PC-9 (cell line): ENCODE measurements around the gene GOLGA5. TPM values are rescaled to one million over a fixed set of nuclear protein-coding genes. Genes with fewer than 3 reads are reported as not detected.

Source experiments
- BruUV-seq: library from RNA; stranded (reverse); fragments of 400-500 nt; replicated peaks from 2 replicates; lab custom pipeline; 2021; lab: Mats Ljungman, UMichigan
- CTCF ChIA-PET: fragments of 300-600 bp; sonication (Branson Sonifier 250); formaldehyde crosslinking; loops from one replicate; lab custom pipeline; 2022; ENCODE audit warnings: antibody characterized with exemption; lab: Charles Lee
- POLR2A ChIA-PET: fragments of 300-600 bp; sonication (Branson Sonifier 250); formaldehyde crosslinking; loops from one replicate; lab custom pipeline; 2022; ENCODE audit warnings: antibody characterized with exemption; ENCODE audit not compliant: unreplicated experiment; lab: Charles Lee
- DNase-seq, 2 experiments: peaks; one replicate each; pipeline versions ENCODE4 v3.0.0 to v3.0.0-alpha.2; 2015 to 2022; ENCODE audit warnings: mixed read lengths in 1 of 2
- H2AFZ ChIP-seq: fragments of 200-600 bp; sonication (generic); 2 replicates; pipeline ENCODE4 v1.8.1; 2017; ENCODE audit warnings: antibody characterized with exemption
- H3F3A ChIP-seq: fragments of 200-600 bp; sonication (generic); 2 replicates; pipeline ENCODE4 v1.8.1; 2017; ENCODE audit warnings: antibody characterized with exemption, mild to moderate bottlenecking, low read depth; ENCODE audit not compliant: insufficient read depth
- H3K27ac ChIP-seq: fragments of 200-600 bp; sonication (generic); 2 replicates; pipeline ENCODE4 v1.6.1; 2016; ENCODE audit warnings: mixed run types
- H3K27me3 ChIP-seq: fragments of 200-600 bp; sonication (generic); 2 replicates; pipeline ENCODE4 v1.6.1; 2016; ENCODE audit warnings: low read depth, mixed run types; ENCODE audit not compliant: insufficient read depth
- H3K36me3 ChIP-seq: fragments of 200-600 bp; sonication (generic); 2 replicates; pipeline ENCODE4 v1.6.1; 2016; ENCODE audit warnings: low read depth, mixed run types
- H3K4me1 ChIP-seq: fragments of 200-600 bp; sonication (generic); replicated peaks from 2 replicates; pipeline ENCODE4 v1.6.1; 2016; ENCODE audit warnings: mixed run types; ENCODE audit not compliant: insufficient read depth
- H3K4me2 ChIP-seq: fragments of 200-600 bp; sonication (generic); 2 replicates; pipeline ENCODE4 v1.6.1; 2017; ENCODE audit warnings: mixed run types
- H3K4me3 ChIP-seq: fragments of 200-600 bp; sonication (generic); 2 replicates; pipeline ENCODE4 v1.6.1; 2016; ENCODE audit warnings: mixed run types
- H3K79me2 ChIP-seq: fragments of 200-600 bp; sonication (generic); 2 replicates; pipeline ENCODE4 v1.6.1; 2017; ENCODE audit warnings: low read depth, mixed run types
- H3K9me2 ChIP-seq: fragments of 200-600 bp; sonication (generic); 2 replicates; pipeline ENCODE4 v1.8.1; 2017; ENCODE audit warnings: mild to moderate bottlenecking; ENCODE audit not compliant: insufficient read depth
- H3K9me3 ChIP-seq: fragments of 200-600 bp; sonication (generic); 2 replicates; pipeline ENCODE4 v1.8.1; 2016; ENCODE audit warnings: low read depth; ENCODE audit not compliant: insufficient read depth
- H4K20me1 ChIP-seq: fragments of 200-600 bp; sonication (generic); 2 replicates; pipeline ENCODE4 v1.8.1; 2017; ENCODE audit not compliant: insufficient read depth
- EZH2 ChIP-seq: fragments of 200-600 bp; sonication (generic); IDR thresholded peaks from 2 replicates; pipeline ENCODE4 v1.8.0; 2017; ENCODE audit warnings: antibody characterized with exemption, low read depth
- intact Hi-C: fragments of 100-400 bp; cut with micrococcal nuclease; formaldehyde crosslinking; loops from one replicate; pipeline ENCODE4 v1.10.0; 2022; ENCODE audit not compliant: unreplicated experiment
- total RNA-seq: library from RNA; stranded (reverse); gene quantifications from 2 replicates; pipeline ENCODE4 v1.2.3, GENCODE V29; 2021
- TF ChIP-seq, protein P1 (sequence below): fragments of 200-600 bp; sonication (generic); conservative IDR thresholded peaks from 2 replicates; pipeline ENCODE4 v1.6.1; 2017; ENCODE audit warnings: mixed run types, antibody characterized with exemption, mild to moderate bottlenecking, moderate library complexity

Gene GOLGA5
- total RNA-seq, 1 experiment from 2014 or later = 22.6 TPM

DNA sequence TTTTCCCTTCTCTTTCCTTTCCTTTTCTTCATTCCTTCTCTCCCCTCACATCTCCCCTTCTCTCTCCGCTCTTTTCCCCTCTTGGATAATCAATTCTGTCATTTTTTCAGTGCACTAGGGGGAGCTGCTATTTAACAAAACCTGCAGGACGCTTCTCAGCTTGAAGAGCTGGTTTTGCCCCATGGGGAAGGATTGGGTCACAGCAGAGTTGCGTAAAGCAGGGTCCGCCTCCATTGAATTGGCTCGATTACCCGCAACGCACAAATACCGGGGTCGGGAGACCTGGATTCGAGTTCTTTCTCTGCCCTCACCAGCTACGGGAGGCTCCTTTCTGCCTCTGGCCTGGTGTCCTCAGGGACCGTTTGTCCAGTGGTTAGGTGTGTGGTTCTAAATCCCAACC is 86.7 kb downstream of the GOLGA5 start:
- ChIA-PET POLR2A (interaction anchor here (0.6 kb wide), 1 partner anchor 338 kb away, joined by 8 read pairs; no protein-coding TSS in a partner anchor), CTCF (interaction anchor here (0.5 kb wide), 1 partner anchor 259 kb away, joined by 3 read pairs; no protein-coding TSS in a partner anchor)
- H3K79me2 ChIP-seq = no peaks in the 10 kb centered on the region
- 0 out of 2 replicates have a peak, but pooled peaks cover 6% of the 10 kb centered on the region for H3K9me3 ChIP-seq
- no peaks in the 10 kb centered on the region for H3K36me3 ChIP-seq
- TF ChIP-seq, protein P1, sequence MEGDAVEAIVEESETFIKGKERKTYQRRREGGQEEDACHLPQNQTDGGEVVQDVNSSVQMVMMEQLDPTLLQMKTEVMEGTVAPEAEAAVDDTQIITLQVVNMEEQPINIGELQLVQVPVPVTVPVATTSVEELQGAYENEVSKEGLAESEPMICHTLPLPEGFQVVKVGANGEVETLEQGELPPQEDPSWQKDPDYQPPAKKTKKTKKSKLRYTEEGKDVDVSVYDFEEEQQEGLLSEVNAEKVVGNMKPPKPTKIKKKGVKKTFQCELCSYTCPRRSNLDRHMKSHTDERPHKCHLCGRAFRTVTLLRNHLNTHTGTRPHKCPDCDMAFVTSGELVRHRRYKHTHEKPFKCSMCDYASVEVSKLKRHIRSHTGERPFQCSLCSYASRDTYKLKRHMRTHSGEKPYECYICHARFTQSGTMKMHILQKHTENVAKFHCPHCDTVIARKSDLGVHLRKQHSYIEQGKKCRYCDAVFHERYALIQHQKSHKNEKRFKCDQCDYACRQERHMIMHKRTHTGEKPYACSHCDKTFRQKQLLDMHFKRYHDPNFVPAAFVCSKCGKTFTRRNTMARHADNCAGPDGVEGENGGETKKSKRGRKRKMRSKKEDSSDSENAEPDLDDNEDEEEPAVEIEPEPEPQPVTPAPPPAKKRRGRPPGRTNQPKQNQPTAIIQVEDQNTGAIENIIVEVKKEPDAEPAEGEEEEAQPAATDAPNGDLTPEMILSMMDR = peak; percentile 71
- TF ChIP-seq EZH2 = no peak
- H3K4me1 ChIP-seq = peaks cover 13% of the 10 kb centered on the region
- H2AFZ ChIP-seq = peak overlapping the region; percentile 50; the same call in 1 of the 2 replicates
- H3K4me2 ChIP-seq = peak overlapping the region; percentile 77
- peak; percentile 10 to 63 for DNase-seq
- no peaks in the 10 kb centered on the region for H4K20me1 ChIP-seq
- intact Hi-C loops = loop anchor here (2.0 to 5.0 kb wide), 2 partner anchors 258 to 736 kb away; no protein-coding TSS in a partner anchor
- peaks cover 8% of the 10 kb centered on the region; the same call in 1 of the 2 replicates for H3K27me3 ChIP-seq
- no peaks in the 10 kb centered on the region for H3F3A ChIP-seq
- H3K4me3 ChIP-seq = peak overlapping the region; percentile 42; the same call in 1 of the 2 replicates
- no peak overlapping the region for H3K27ac ChIP-seq
- BruUV-seq = no TSS peak
- no peaks in the 10 kb centered on the region for H3K9me2 ChIP-seq

DNA sequence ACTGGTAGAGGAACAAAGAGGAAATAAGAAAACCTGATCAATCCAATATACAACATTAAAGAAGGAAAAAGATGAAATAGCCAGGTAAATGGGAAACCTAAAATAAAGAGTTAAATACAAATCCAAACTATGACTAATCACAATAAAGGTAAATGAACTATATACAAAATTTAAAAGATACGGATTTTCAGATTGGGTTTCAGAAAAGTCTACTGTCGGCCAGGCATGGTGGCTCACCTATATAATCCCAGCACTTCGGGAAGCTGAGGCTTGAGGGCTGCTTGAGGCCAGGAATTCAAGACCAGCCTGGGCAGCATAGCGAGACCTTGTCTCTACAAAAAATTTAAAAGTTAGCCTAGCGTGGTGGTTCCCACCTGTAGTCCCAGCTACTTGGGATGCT is 89.0 kb downstream of the GOLGA5 start:
- no TSS peak for BruUV-seq
- DNase-seq = no peak
- Histone ChIP-seq H3K79me2 (no peaks in the 10 kb centered on the region), H3K27me3 (peaks cover 27% of the 10 kb centered on the region), H3K4me3 (no peak overlapping the region), H3K4me1 (peaks cover 13% of the 10 kb centered on the region), H3F3A (no peaks in the 10 kb centered on the region), H3K36me3 (no peaks in the 10 kb centered on the region), H3K4me2 (no peak overlapping the region), H3K9me3 (0 out of 2 replicates have a peak, but pooled peaks cover 6% of the 10 kb centered on the region), H3K27ac (no peak overlapping the region), H2AFZ (no peak overlapping the region), H4K20me1 (no peaks in the 10 kb centered on the region), H3K9me2 (no peaks in the 10 kb centered on the region)
- intact Hi-C loops = loop anchor here (5.0 kb wide), 1 partner anchor 734 kb away; no protein-coding TSS in a partner anchor
- POLR2A ChIA-PET = no interaction called here
- CTCF ChIA-PET = no interaction called here
- no peak for TF ChIP-seq EZH2
- TF ChIP-seq, protein P1 = no peak

DNA sequence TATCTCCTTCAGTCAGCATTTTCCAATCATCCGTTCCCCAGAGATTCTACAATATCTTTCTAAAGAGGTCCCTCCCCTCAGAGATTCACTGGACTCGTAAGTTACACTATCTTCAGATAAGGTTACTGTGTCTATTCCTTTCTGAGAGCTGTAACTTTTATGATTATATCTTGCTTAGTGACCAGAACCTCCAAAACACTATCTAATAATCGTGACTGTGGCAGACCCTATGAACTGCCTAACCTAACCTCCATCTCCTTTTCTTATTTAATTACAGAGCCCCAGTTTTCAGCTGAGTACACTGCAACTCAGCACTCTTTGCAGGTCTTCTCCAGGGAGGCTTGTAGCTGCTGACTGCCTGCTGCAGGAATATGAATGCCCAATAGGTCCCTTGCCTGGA is 90.3 kb downstream of the GOLGA5 start:
- DNase-seq = no peak
- Histone ChIP-seq H2AFZ (no peak overlapping the region), H3K4me1 (peaks cover 13% of the 10 kb centered on the region), H3K27me3 (peaks cover 41% of the 10 kb centered on the region), H3K79me2 (no peaks in the 10 kb centered on the region), H3K9me2 (no peaks in the 10 kb centered on the region), H3F3A (no peaks in the 10 kb centered on the region), H3K36me3 (no peaks in the 10 kb centered on the region), H4K20me1 (no peaks in the 10 kb centered on the region), H3K4me3 (no peak overlapping the region), H3K9me3 (0 out of 2 replicates have a peak, but pooled peaks cover 6% of the 10 kb centered on the region), H3K4me2 (no peak overlapping the region), H3K27ac (no peak overlapping the region)
- no TSS peak for BruUV-seq
- POLR2A ChIA-PET = no interaction called here
- intact Hi-C loops = loop anchor here (5.0 kb wide), 1 partner anchor 733 kb away; no protein-coding TSS in a partner anchor
- no peak for TF ChIP-seq EZH2
- TF ChIP-seq, protein P1 = no peak
- CTCF ChIA-PET = no interaction called here
